Astrocyte (in vitro differentiated cells and primary cell): Measurements from ENCODE around the gene MRPS12. TPM values are rescaled to one million over a fixed set of nuclear protein-coding genes. Genes with fewer than 3 reads are reported as not detected.

Experiments
- DNase-seq: peaks from one replicate; pipeline ENCODE4 v3.0.0-alpha.2; 2010; ENCODE audit warnings: low read depth
- FAIRE-seq: peaks from 2 replicates; lab custom pipeline; 2011; peaks lifted over from hg19 to GRCh38; lab: Jason Lieb, UNC
- H2AFZ ChIP-seq: 2 replicates; pipeline ENCODE4 v1.6.0; 2012; ENCODE audit warnings: low read depth, low read length, inconsistent platforms
- H3K27ac ChIP-seq: 2 replicates; pipeline ENCODE4 v1.5.1; 2011; ENCODE audit warnings: low read depth, low read length, inconsistent platforms
- H3K27me3 ChIP-seq: 2 replicates; pipeline ENCODE4 v1.6.0; 2011; ENCODE audit warnings: low read length, inconsistent platforms; ENCODE audit not compliant: insufficient read depth
- H3K36me3 ChIP-seq: 2 replicates; pipeline ENCODE4 v1.5.1; 2011; ENCODE audit warnings: low read length, inconsistent platforms; ENCODE audit not compliant: insufficient read depth
- H3K4me1 ChIP-seq: 2 replicates; pipeline ENCODE4 v1.5.1; 2011; ENCODE audit warnings: low read length, inconsistent platforms; ENCODE audit not compliant: insufficient read depth
- H3K4me2 ChIP-seq: 2 replicates; pipeline ENCODE4 v1.6.0; 2012; ENCODE audit warnings: low read length, inconsistent platforms
- H3K4me3 ChIP-seq: 2 replicates; pipeline ENCODE4 v1.5.1; 2011; ENCODE audit warnings: low read depth, mild to moderate bottlenecking, low read length, inconsistent platforms; ENCODE audit not compliant: insufficient read depth
- H3K79me2 ChIP-seq: 2 replicates; pipeline ENCODE4 v1.6.0; 2012; ENCODE audit warnings: mild to moderate bottlenecking, low read length, inconsistent platforms; ENCODE audit not compliant: insufficient read depth
- H3K9ac ChIP-seq: 2 replicates; pipeline ENCODE4 v1.6.0; 2012; ENCODE audit warnings: mild to moderate bottlenecking, low read length, inconsistent platforms
- H3K9me3 ChIP-seq: 2 replicates; pipeline ENCODE4 v1.5.1; 2012; ENCODE audit warnings: low read depth, mild to moderate bottlenecking, low read length, inconsistent platforms; ENCODE audit not compliant: insufficient read depth
- H4K20me1 ChIP-seq: 2 replicates; pipeline ENCODE4 v1.6.0; 2012; ENCODE audit warnings: low read length, inconsistent platforms; ENCODE audit not compliant: insufficient read depth
- H3K27ac Mint-ChIP-seq: one replicate; pipeline ENCODE4 v1.8.0; 2021; ENCODE audit warnings: mild to moderate bottlenecking, mixed read lengths; ENCODE audit not compliant: unreplicated experiment
- H3K27me3 Mint-ChIP-seq: one replicate; pipeline ENCODE4 v1.8.0; 2021; ENCODE audit warnings: low read depth, mixed read lengths; ENCODE audit not compliant: unreplicated experiment
- H3K36me3 Mint-ChIP-seq: one replicate; pipeline ENCODE4 v1.8.0; 2021; ENCODE audit warnings: low read depth, mixed read lengths; ENCODE audit not compliant: unreplicated experiment
- H3K4me1 Mint-ChIP-seq: one replicate; pipeline ENCODE4 v1.8.0; 2021; ENCODE audit warnings: low read depth, mixed read lengths; ENCODE audit not compliant: unreplicated experiment
- H3K4me3 Mint-ChIP-seq: one replicate; pipeline ENCODE4 v1.8.0; 2021; ENCODE audit warnings: mild to moderate bottlenecking, moderate library complexity, mixed read lengths; ENCODE audit not compliant: unreplicated experiment
- H3K9me3 Mint-ChIP-seq: one replicate; pipeline ENCODE4 v1.8.0; 2021; ENCODE audit warnings: mild to moderate bottlenecking, mixed read lengths; ENCODE audit not compliant: unreplicated experiment
- EZH2 ChIP-seq: IDR thresholded peaks from 2 replicates; pipeline ENCODE4 v1.6.1; 2012; ENCODE audit warnings: mild to moderate bottlenecking, low read length, inconsistent platforms; ENCODE audit not compliant: insufficient read depth
- total RNA-seq: library from RNA; stranded (reverse); gene quantifications from 2 replicates; pipeline ENCODE4 v1.2.1, GENCODE V29; 2021
- TF ChIP-seq, protein P1 (sequence below): IDR thresholded peaks from 2 replicates; pipeline ENCODE4 v1.5.1; 2011; ENCODE audit warnings: low read depth, mild to moderate bottlenecking, inconsistent platforms, low read length, moderate library complexity; ENCODE audit not compliant: insufficient read depth

The MRPS12 gene
- total RNA-seq, 1 donor from 2014 or later, result 59.5 TPM

DNA sequence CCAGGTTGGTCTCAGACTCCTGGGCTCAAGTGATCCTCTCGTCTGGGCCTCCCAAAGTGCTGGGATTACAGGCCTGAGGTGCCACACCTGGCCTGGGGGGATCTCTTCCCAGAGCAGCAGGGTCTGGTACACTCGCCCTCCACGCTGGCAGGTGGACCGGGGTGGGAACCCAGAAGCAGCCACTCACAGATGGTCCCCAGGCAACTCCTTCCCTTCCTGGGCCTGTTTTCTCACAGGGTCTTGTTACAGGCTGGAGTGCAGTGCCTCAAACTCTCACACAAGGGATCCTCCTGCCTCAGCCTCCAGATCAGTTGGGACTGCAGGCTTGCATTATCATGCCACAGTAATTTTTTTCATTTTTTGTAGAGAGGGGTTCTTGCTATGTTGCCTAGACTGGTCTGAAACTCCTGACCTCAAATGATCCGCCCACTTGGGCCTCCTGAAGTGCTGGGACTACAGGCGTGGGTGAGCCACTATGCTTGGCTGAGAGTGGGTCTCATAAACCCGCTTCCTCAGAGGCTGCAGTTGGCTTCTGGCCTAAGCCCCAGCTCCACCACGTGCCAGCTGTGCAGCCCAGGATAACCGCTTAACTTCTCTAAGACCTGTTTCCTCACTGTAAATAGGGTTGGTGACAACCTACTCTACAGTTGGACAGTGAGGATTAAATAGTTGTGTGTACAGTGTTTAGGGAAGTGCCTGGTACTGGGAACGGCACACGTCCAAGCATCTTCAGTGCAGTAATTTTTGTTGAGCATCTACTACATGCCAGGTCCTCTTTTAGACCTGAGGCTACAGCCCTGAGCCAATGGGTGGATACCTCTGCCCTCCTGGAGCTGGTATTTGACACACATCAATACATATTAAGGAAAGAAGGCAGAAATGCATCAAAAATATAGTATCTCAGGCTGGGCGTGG, 17.9 kb upstream of the MRPS12 start:
- Histone ChIP-seq H3K36me3 (no peaks in the 10 kb centered on the region), H3K9me3 (no peaks in the 10 kb centered on the region), H3K79me2 (no peaks in the 10 kb centered on the region), H2AFZ (no peak overlapping the region), H3K27me3 (peaks cover 9% of the 10 kb centered on the region), H3K4me2 (no peak overlapping the region), H3K27ac (no peak overlapping the region), H3K9ac (no peak overlapping the region), H3K4me3 (no peak overlapping the region), H4K20me1 (no peaks in the 10 kb centered on the region), H3K4me1 (no peaks in the 10 kb centered on the region)
- Mint-ChIP-seq H3K4me3 (no peak overlapping the region), H3K4me1 (no peaks in the 10 kb centered on the region), H3K27ac (no peak overlapping the region), H3K27me3 (no peaks in the 10 kb centered on the region), H3K36me3 (peaks cover 9% of the 10 kb centered on the region), H3K9me3 (peaks cover 2% of the 10 kb centered on the region)
- FAIRE-seq, result no peak
- TF ChIP-seq EZH2, result no peak
- TF ChIP-seq, protein P1, sequence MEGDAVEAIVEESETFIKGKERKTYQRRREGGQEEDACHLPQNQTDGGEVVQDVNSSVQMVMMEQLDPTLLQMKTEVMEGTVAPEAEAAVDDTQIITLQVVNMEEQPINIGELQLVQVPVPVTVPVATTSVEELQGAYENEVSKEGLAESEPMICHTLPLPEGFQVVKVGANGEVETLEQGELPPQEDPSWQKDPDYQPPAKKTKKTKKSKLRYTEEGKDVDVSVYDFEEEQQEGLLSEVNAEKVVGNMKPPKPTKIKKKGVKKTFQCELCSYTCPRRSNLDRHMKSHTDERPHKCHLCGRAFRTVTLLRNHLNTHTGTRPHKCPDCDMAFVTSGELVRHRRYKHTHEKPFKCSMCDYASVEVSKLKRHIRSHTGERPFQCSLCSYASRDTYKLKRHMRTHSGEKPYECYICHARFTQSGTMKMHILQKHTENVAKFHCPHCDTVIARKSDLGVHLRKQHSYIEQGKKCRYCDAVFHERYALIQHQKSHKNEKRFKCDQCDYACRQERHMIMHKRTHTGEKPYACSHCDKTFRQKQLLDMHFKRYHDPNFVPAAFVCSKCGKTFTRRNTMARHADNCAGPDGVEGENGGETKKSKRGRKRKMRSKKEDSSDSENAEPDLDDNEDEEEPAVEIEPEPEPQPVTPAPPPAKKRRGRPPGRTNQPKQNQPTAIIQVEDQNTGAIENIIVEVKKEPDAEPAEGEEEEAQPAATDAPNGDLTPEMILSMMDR, result no peak
- no peak for DNase-seq

DNA sequence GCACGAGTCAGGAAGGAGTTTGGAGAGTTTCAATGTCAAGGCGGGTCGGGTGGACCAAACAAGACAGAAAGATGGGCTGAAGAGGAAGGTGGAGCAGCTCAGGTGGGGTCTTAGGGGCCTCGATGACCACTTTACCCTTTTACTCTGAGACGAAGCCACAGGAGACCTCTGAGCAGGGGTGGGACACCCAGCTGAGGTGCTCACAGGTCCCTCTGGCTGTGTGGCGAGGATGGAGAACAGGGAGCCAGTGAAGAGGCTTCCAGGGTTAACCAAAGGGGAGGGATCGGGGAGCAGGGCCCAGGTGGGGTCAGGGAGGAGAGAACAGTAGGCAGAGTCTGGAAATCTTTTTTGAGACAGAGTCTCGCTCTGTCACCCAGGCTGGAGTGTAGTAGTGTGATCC, 16.8 kb upstream of the MRPS12 start:
- peaks cover 9% of the 10 kb centered on the region for H3K27me3 ChIP-seq
- H3K4me3 Mint-ChIP-seq, result no peak overlapping the region
- no peak for TF ChIP-seq EZH2
- TF ChIP-seq, protein P1, result no peak
- no peaks in the 10 kb centered on the region for H3K36me3 ChIP-seq
- DNase-seq (no peak), FAIRE-seq (no peak)
- no peak overlapping the region for H3K27ac Mint-ChIP-seq
- no peak overlapping the region for H3K4me3 ChIP-seq
- H4K20me1 ChIP-seq, result no peaks in the 10 kb centered on the region
- H3K4me1 ChIP-seq, result no peaks in the 10 kb centered on the region
- no peaks in the 10 kb centered on the region for H3K4me1 Mint-ChIP-seq
- no peaks in the 10 kb centered on the region for H3K9me3 ChIP-seq
- no peak overlapping the region for H2AFZ ChIP-seq
- no peaks in the 10 kb centered on the region for H3K79me2 ChIP-seq
- no peak overlapping the region for H3K4me2 ChIP-seq
- no peak overlapping the region for H3K27ac ChIP-seq
- peaks cover 7% of the 10 kb centered on the region for H3K36me3 Mint-ChIP-seq
- H3K9me3 Mint-ChIP-seq, result no peaks in the 10 kb centered on the region
- H3K27me3 Mint-ChIP-seq, result no peaks in the 10 kb centered on the region
- no peak overlapping the region for H3K9ac ChIP-seq
